Skeletal muscle tissue (tissue), 4 donors: ENCODE data around the gene NR4A1. TPM values are rescaled to one million over a fixed set of nuclear protein-coding genes. Genes with fewer than 3 reads are reported as not detected.

Source experiments
- H3K27ac ChIP-seq: one replicate; pipeline ENCODE4 v1.7.0; 2013; ENCODE audit warnings: mild to moderate bottlenecking, low read depth, low read length, inconsistent platforms
- H3K27me3 ChIP-seq, 3 donors: one replicate each; pipeline ENCODE4 v1.7.0; 2013; ENCODE audit warnings: low read length in 3 of 3; ENCODE audit not compliant: control insufficient read depth in 3 of 3, insufficient read depth in 3 of 3
- H3K36me3 ChIP-seq, 3 donors: one replicate each; pipeline ENCODE4 v1.7.0; 2013; ENCODE audit warnings: low read length in 3 of 3; ENCODE audit not compliant: control insufficient read depth in 3 of 3, insufficient read depth in 3 of 3
- H3K4me1 ChIP-seq, 3 donors: one replicate each; pipeline ENCODE4 v1.7.0; 2013; ENCODE audit warnings: low read length in 3 of 3, mild to moderate bottlenecking in 3 of 3; ENCODE audit not compliant: control insufficient read depth in 3 of 3, insufficient read depth in 3 of 3
- H3K4me3 ChIP-seq, 3 donors: one replicate each; pipeline ENCODE4 v1.7.0; 2013; ENCODE audit warnings: low read length in 3 of 3
- H3K9ac ChIP-seq, 3 donors: one replicate each; pipeline ENCODE4 v1.7.0; 2013; ENCODE audit warnings: low read length in 3 of 3, mild to moderate bottlenecking in 3 of 3, moderate library complexity in 2 of 3, low read depth in 1 of 3
- H3K9me3 ChIP-seq, 3 donors: one replicate each; pipeline ENCODE4 v1.7.0; 2013; ENCODE audit warnings: low read length in 3 of 3; ENCODE audit not compliant: control insufficient read depth in 3 of 3
- total RNA-seq: library from RNA; depleted of rRNA; stranded (reverse); fragments of >200 nt; gene quantifications from one replicate; pipeline ENCODE4 v1.2.3, GENCODE V29; 2014
- donor health status: Osteomylitis.

NR4A1 gene
- total RNA-seq, 1 donor from 2014 or later, result 24.5 TPM

- Histone ChIP-seq H3K9ac (peak overlapping the region in 2 of 3 donors; percentile 30 to 45), H3K27me3 (no peaks in the 10 kb centered on the region), H3K4me3 (no peak overlapping the region), H3K27ac (peak overlapping the region; percentile 54), H3K9me3 (no peaks in the 10 kb centered on the region), H3K4me1 (peaks cover 33 to 59% (median 56%) of the 10 kb centered on the region in 3 donors), H3K36me3 (peaks cover 36 to 62% (median 41%) of the 10 kb centered on the region in 3 donors)
Observed at GRCh38 chr12:52057638-52058576, 6.7 kb downstream of the NR4A1 start.

GRCh38 chr12:52058631-52059361 lies 7.6 kb downstream of the NR4A1 start:
- Histone ChIP-seq H3K36me3 (peaks cover 36 to 56% (median 41%) of the 10 kb centered on the region in 3 donors), H3K4me1 (peaks cover 32 to 59% (median 56%) of the 10 kb centered on the region in 3 donors)

GRCh38 chr12:52059582-52060497 lies 8.6 kb downstream of the NR4A1 start:
- H3K9ac ChIP-seq, result peak overlapping the region in 1 of 3 donors; percentile 45
- H3K27me3 ChIP-seq, result no peaks in the 10 kb centered on the region
- H3K9me3 ChIP-seq, result no peaks in the 10 kb centered on the region
- H3K27ac ChIP-seq, result peak overlapping the region; percentile 83
- H3K4me3 ChIP-seq, result no peak overlapping the region
- peaks cover 36 to 57% (median 55%) of the 10 kb centered on the region in 3 donors for H3K4me1 ChIP-seq
- peaks cover 32 to 46% (median 36%) of the 10 kb centered on the region in 3 donors for H3K36me3 ChIP-seq

More at GRCh38 chr12:52058631-52059361, 7.6 kb downstream of the NR4A1 start:
- H3K9ac ChIP-seq, result no peak overlapping the region
- H3K27ac ChIP-seq, result peak overlapping the region; percentile 52
- no peaks in the 10 kb centered on the region for H3K9me3 ChIP-seq
- no peaks in the 10 kb centered on the region for H3K27me3 ChIP-seq
- H3K4me3 ChIP-seq, result no peak overlapping the region

- H3K4me1 ChIP-seq, result peaks cover 31 to 51% (median 50%) of the 10 kb centered on the region in 3 donors
- H3K9ac ChIP-seq, result peak overlapping the region in 2 of 3 donors; percentile 38 to 45
- no peaks in the 10 kb centered on the region for H3K9me3 ChIP-seq
- H3K4me3 ChIP-seq, result no peak overlapping the region
- no peaks in the 10 kb centered on the region for H3K27me3 ChIP-seq
- H3K36me3 ChIP-seq, result peaks cover 26 to 39% (median 34%) of the 10 kb centered on the region in 3 donors
- H3K27ac ChIP-seq, result peak overlapping the region; percentile 83
Observed at GRCh38 chr12:52060498-52061177, 9.4 kb downstream of the NR4A1 start.

- peak overlapping the region; percentile 83 for H3K27ac ChIP-seq
- H3K4me3 ChIP-seq, result no peak overlapping the region
- H3K36me3 ChIP-seq, result peaks cover 22 to 32% (median 26%) of the 10 kb centered on the region in 3 donors
- peak overlapping the region in 2 of 3 donors; percentile 20 to 25 for H3K9ac ChIP-seq
- no peaks in the 10 kb centered on the region for H3K9me3 ChIP-seq
- H3K4me1 ChIP-seq, result peaks cover 30 to 44% (median 43%) of the 10 kb centered on the region in 3 donors
- no peaks in the 10 kb centered on the region for H3K27me3 ChIP-seq
Observed at GRCh38 chr12:52061470-52062166, 10.4 kb downstream of the NR4A1 start.

GRCh38 chr12:52062167-52063081 lies 11.2 kb downstream of the NR4A1 start:
- Histone ChIP-seq H3K9ac (peak overlapping the region; percentile 45 to 76 (median 51)), H3K4me1 (peaks cover 24 to 36% (median 35%) of the 10 kb centered on the region in 3 donors), H3K36me3 (peaks cover 14 to 24% (median 18%) of the 10 kb centered on the region in 3 donors), H3K4me3 (no peak overlapping the region), H3K9me3 (no peaks in the 10 kb centered on the region), H3K27me3 (no peaks in the 10 kb centered on the region), H3K27ac (peak overlapping the region; percentile 83)

- Histone ChIP-seq H3K36me3 (peaks cover 5 to 16% (median 11%) of the 10 kb centered on the region in 3 donors), H3K27ac (peak overlapping the region; percentile 83), H3K9ac (peak overlapping the region; percentile 45 to 76 (median 51)), H3K9me3 (no peaks in the 10 kb centered on the region), H3K27me3 (no peaks in the 10 kb centered on the region), H3K4me1 (peaks cover 23 to 32% (median 32%) of the 10 kb centered on the region in 3 donors), H3K4me3 (no peak overlapping the region)
Observed at GRCh38 chr12:52063082-52063924, 12.1 kb downstream of the NR4A1 start.
